Heart right ventricle (tissue), 16 donors: ENCODE results near the gene SNAP25. TPM values are rescaled to one million over a fixed set of nuclear protein-coding genes. Genes with fewer than 3 reads are reported as not detected.

ENCODE experiments used
- ATAC-seq, 8 donors: fragments of 200-7000 bp; cut with Tn5 transposase; one replicate each; pipeline ENCODE4 v1.9.1; 2020; ENCODE audit warnings: mild to moderate bottlenecking in 8 of 8, moderate library complexity in 8 of 8, moderate number of reproducible peaks in 1 of 8
- DNase-seq, 2 donors: peaks; one replicate each; pipeline ENCODE4 v3.0.0-alpha.2; 2020
- H3K27ac ChIP-seq, 10 donors: fragments of 200-600 bp; sonication (generic) in 2 of 10; one replicate each; pipeline versions ENCODE4 v1.5.0 to v1.8.0; 2020 to 2022; ENCODE audit warnings: mild to moderate bottlenecking in 3 of 10
- H3K27me3 ChIP-seq, 7 donors: fragments of 200-600 bp; one replicate each; pipeline ENCODE4 v1.8.0; 2021 to 2022; ENCODE audit warnings: mild to moderate bottlenecking in 2 of 7
- H3K36me3 ChIP-seq, 9 donors: fragments of 200-600 bp; sonication (generic) in 1 of 9; one replicate each; pipeline versions ENCODE4 v1.5.0 to v1.8.0; 2020 to 2022; ENCODE audit warnings: mild to moderate bottlenecking in 2 of 9
- H3K4me1 ChIP-seq, 9 donors: fragments of 200-600 bp; sonication (generic) in 1 of 9; one replicate each; pipeline versions ENCODE4 v1.5.0 to v1.8.0; 2020 to 2022; ENCODE audit warnings: mild to moderate bottlenecking in 4 of 9
- H3K4me3 ChIP-seq, 10 donors: fragments of 200-600 bp; sonication (generic) in 2 of 10; one replicate each; pipeline versions ENCODE4 v1.5.0 to v1.8.0; 2020 to 2022; ENCODE audit warnings: mild to moderate bottlenecking in 7 of 10, moderate library complexity in 2 of 10
- H3K9me3 ChIP-seq, 11 donors: fragments of 200-600 bp in 10 of 11; sonication (generic) in 2 of 11; one replicate each; pipeline versions ENCODE4 v1.5.0 to v1.8.0; 2013 to 2022; ENCODE audit warnings: mild to moderate bottlenecking in 2 of 11, control low read depth in 1 of 11, moderate library complexity in 1 of 11
- CTCF ChIP-seq, 9 donors: fragments of 200-600 bp; sonication (generic) in 2 of 9; IDR thresholded peaks; one replicate each; pipeline versions ENCODE4 v1.5.0 to v1.8.0; 2021 to 2022; ENCODE audit warnings: antibody characterized with exemption in 9 of 9, mild to moderate bottlenecking in 5 of 9, moderate library complexity in 1 of 9
- WGBS, 2 donors: extraction: QIAGEN DNeasy Blood & Tissue Kit; methylation state at CpG; one replicate each; pipeline ENCODE4 v1.1.7; 2013; ENCODE audit warnings: inconsistent platforms in 1 of 2; 5-methylcytosine and 5-hydroxymethylcytosine counted together
- intact Hi-C, 10 donors: fragments of 100-400 bp; cut with DNase I; formaldehyde crosslinking; loops; one replicate each; pipeline versions ENCODE4 v1.11.1 to v1.14.2; 2022
- polyA plus RNA-seq, 2 donors: library from polyadenylated mRNA; stranded (reverse); fragments of 200-250 nt; gene quantifications; one replicate each; pipeline ENCODE4 v1.2.3, GENCODE V29; 2013
- total RNA-seq, 10 donors: library from RNA; stranded (reverse); fragmentation: NEBNext Ultra II Directional in 3 of 10; extraction: Animal tissue kit (Norgen Biotek cat#: 25700) in 3 of 10; gene quantifications; one replicate each; pipeline versions ENCODE4 v1.2.1 to v1.2.4, GENCODE V29; 2021 to 2023
- donor health status: Arrhythmogenic right ventricular cardiomyopathy.
- donor health status: ischemic (EF 13 %, LVEDD 7.1; RV severe dilation, severe dysfunction).
- donor health status: healthy with polysubstance abuse.
- donor health status: DM: no; HTN: yes; CAD: no.
- donor health status: DM: no; HTN: no; CAD: no.
- donor health status: ischemic (EF 25% LVEDD 6.9; RV normal size, moderate dysfunction).
- donor health status: ischemic (EF 25% LVEDD 5.7; RV mildly dilated, moderate dysfunction).
- donor health status: healthy.
- donor health status: DM: yes; HTN: yes; CAD: no.
- donor health status: Ischemic cardiomyopathy.
- donor health status: ischemic (EF 35%, LVEDD 5.7; RV mildly dilated, moderate dysfunction).
- donor health status: nonischemic (EF 11% LVEDD 7.7; RV severe dilation, severe dysfunction).
- donor health status: DM: yes; HTN: yes; CAD: no.
- donor health status: PGD.
- donor health status: ischemic (EF 29% LVEDD 5.4; RV normal size, mild dysfunction).
- donor health status: nonischemic (EF 23%, LVEDD 6.1; RV moderate dilation, normal function).

The SNAP25 gene
- total and polyA plus RNA-seq, 12 donors, result 0.09 to 0.87 (median 0.22) TPM; not detected in 5

- Histone ChIP-seq H3K9me3 (no peaks in the 10 kb centered on the region), H3K4me1 (peaks cover 0 to 6% (median 0%) of the 10 kb centered on the region in 9 donors), H3K27me3 (no peaks in the 10 kb centered on the region), H3K36me3 (no peaks in the 10 kb centered on the region), H3K27ac (no peak overlapping the region), H3K4me3 (no peak overlapping the region)
- no peak for TF ChIP-seq CTCF (IDR thresholded peaks at IDR 0.05)
- WGBS, 2 donors, result 90 to 91% methylated on average over 4 of the region's 4 CpGs
- intact Hi-C loops, result no loop called here
- DNase-seq (no peak), ATAC-seq (no peak)
These were observed 110.2 kb downstream of the SNAP25 start for GRCh38 chr20:10328897-10329255.

GRCh38 chr20:10329387-10330005 is 110.9 kb downstream of the SNAP25 start:
- peak in 1 of 8 donors; percentile 33 for ATAC-seq

GRCh38 chr20:10330071-10330470 is 111.4 kb downstream of the SNAP25 start:
- Histone ChIP-seq H3K4me3 (no peak overlapping the region), H3K27me3 (no peaks in the 10 kb centered on the region), H3K4me1 (peaks cover 0 to 6% (median 0%) of the 10 kb centered on the region in 9 donors), H3K27ac (no peak overlapping the region), H3K9me3 (no peaks in the 10 kb centered on the region), H3K36me3 (no peaks in the 10 kb centered on the region)
- DNase-seq (no peak), ATAC-seq (no peak)
- intact Hi-C loops, result no loop called here
- 70 to 73% methylated on average over 4 of the region's 4 CpGs for WGBS, 2 donors
- TF ChIP-seq CTCF (IDR thresholded peaks at IDR 0.05), result no peak

More at GRCh38 chr20:10329387-10330005, 110.9 kb downstream of the SNAP25 start:
- TF ChIP-seq CTCF (IDR thresholded peaks at IDR 0.05), result no peak
- 78 to 87% methylated on average over 4 of the region's 4 CpGs for WGBS, 2 donors
- H3K9me3 ChIP-seq, result no peaks in the 10 kb centered on the region
- peaks cover 0 to 6% (median 0%) of the 10 kb centered on the region in 9 donors for H3K4me1 ChIP-seq
- no peak overlapping the region for H3K27ac ChIP-seq
- H3K36me3 ChIP-seq, result no peaks in the 10 kb centered on the region
- DNase-seq, result no peak
- no peaks in the 10 kb centered on the region for H3K27me3 ChIP-seq
- no peak overlapping the region for H3K4me3 ChIP-seq
- intact Hi-C loops, result no loop called here

GRCh38 chr20:10332656-10333415 is 114.2 kb downstream of the SNAP25 start:
- intact Hi-C loops, result no loop called here
- Histone ChIP-seq H3K9me3 (no peaks in the 10 kb centered on the region), H3K36me3 (no peaks in the 10 kb centered on the region), H3K4me3 (no peak overlapping the region), H3K4me1 (peaks cover 0 to 6% (median 0%) of the 10 kb centered on the region in 9 donors), H3K27ac (no peak overlapping the region), H3K27me3 (peaks cover 0 to 2% (median 0%) of the 10 kb centered on the region in 7 donors)
- WGBS, 2 donors, result 50 to 54% methylated on average over 4 of the region's 4 CpGs
- TF ChIP-seq CTCF (IDR thresholded peaks at IDR 0.05), result no peak
- DNase-seq (no peak), ATAC-seq (peak in 1 of 8 donors; percentile 25)
